KMS-11 (cell line): ENCODE measurements around the gene EFCAB10.

Experiments used
- H2AFZ ChIP-seq: fragments of 200-600 bp; sonication (generic); 2 replicates; pipeline ENCODE4 v1.6.1; 2016; ENCODE audit warnings: antibody characterized with exemption, mixed run types, low read depth
- H3K27ac ChIP-seq: fragments of 200-600 bp; sonication (generic); 2 replicates; pipeline ENCODE4 v1.6.1; 2016; ENCODE audit warnings: mild to moderate bottlenecking, mixed run types
- H3K27me3 ChIP-seq: fragments of 200-600 bp; sonication (generic); 2 replicates; pipeline ENCODE4 v1.6.1; 2017; ENCODE audit warnings: mild to moderate bottlenecking, low read depth, mixed run types, moderate library complexity; ENCODE audit not compliant: insufficient read depth
- H3K36me3 ChIP-seq: fragments of 200-600 bp; sonication (generic); 2 replicates; pipeline ENCODE4 v1.6.1; 2017; ENCODE audit warnings: mild to moderate bottlenecking, mixed run types; ENCODE audit not compliant: insufficient read depth
- H3K4me1 ChIP-seq: fragments of 200-600 bp; sonication (generic); 2 replicates; pipeline ENCODE4 v1.6.1; 2016; ENCODE audit warnings: mild to moderate bottlenecking, low read depth, mixed run types; ENCODE audit not compliant: poor library complexity, severe bottlenecking
- H3K4me2 ChIP-seq: fragments of 200-600 bp; sonication (generic); 2 replicates; pipeline ENCODE4 v1.7.0; 2016; ENCODE audit warnings: mild to moderate bottlenecking, mixed run types
- H3K4me3 ChIP-seq: fragments of 200-600 bp; sonication (generic); IDR thresholded peaks from 2 replicates; pipeline ENCODE4 v1.6.1; 2017; ENCODE audit warnings: low read depth, low read length, mixed read lengths; ENCODE audit not compliant: insufficient read depth
- H3K79me2 ChIP-seq: fragments of 200-600 bp; sonication (generic); 2 replicates; pipeline ENCODE4 v1.6.1; 2016; ENCODE audit warnings: low read depth, mixed run types; ENCODE audit not compliant: insufficient read depth
- H3K9ac ChIP-seq: fragments of 200-600 bp; sonication (generic); 2 replicates; pipeline ENCODE4 v1.6.1; 2016; ENCODE audit warnings: mild to moderate bottlenecking, mixed run types
- H4K20me1 ChIP-seq: fragments of 200-600 bp; sonication (generic); 2 replicates; pipeline ENCODE4 v1.6.1; 2016; ENCODE audit warnings: mild to moderate bottlenecking, mixed run types; ENCODE audit not compliant: insufficient read depth
- TF ChIP-seq, protein P1 (sequence below): fragments of 200-600 bp; sonication (generic); conservative IDR thresholded peaks from 2 replicates; pipeline ENCODE4 v1.6.1; 2017; ENCODE audit warnings: low read depth, mild to moderate bottlenecking, antibody characterized with exemption, low read length, moderate library complexity, mixed read lengths

The EFCAB10 gene

DNA sequence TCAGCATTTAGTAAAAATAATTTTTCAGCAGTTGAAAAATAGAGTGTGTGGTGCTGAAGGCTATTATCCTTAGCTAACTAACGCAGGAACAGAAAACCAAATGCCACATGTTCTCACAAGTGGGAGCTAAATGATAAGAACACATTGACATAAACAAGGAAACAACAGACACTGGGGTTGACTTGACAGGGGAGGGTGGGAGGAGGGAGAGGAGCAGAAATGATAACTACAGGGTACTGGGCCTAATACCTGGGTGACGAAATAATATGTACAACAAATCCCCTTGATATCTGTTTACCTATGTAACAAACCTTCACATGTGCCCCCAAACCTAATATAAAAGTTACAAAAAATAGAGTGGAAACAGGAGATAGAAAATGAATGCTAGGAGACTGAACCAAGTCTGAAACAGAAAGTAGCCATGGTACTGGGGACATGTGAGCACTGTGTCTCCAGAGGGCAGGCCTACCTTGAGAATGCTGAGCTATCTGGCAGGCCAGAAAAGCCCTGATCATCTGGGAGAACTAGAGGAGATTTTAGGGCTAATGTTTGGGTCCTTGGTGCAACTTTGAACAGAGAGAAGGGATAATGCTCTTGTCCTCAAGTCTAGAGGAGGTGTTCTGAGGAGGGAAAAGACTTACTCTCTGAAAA lies 4.7 kb upstream of the EFCAB10 start:
- peak overlapping the region; percentile 70 for H2AFZ ChIP-seq
- H4K20me1 ChIP-seq, result no peaks in the 10 kb centered on the region
- peak overlapping the region; percentile 37; the same call in 1 of the 2 replicates for H3K9ac ChIP-seq
- no peak overlapping the region for H3K4me3 ChIP-seq
- no peaks in the 10 kb centered on the region for H3K79me2 ChIP-seq
- peak overlapping the region; percentile 45; the same call in 1 of the 2 replicates for H3K4me2 ChIP-seq
- no peaks in the 10 kb centered on the region for H3K36me3 ChIP-seq
- H3K27ac ChIP-seq, result peak overlapping the region; percentile 61
- no peaks in the 10 kb centered on the region for H3K27me3 ChIP-seq
- TF ChIP-seq, protein P1, sequence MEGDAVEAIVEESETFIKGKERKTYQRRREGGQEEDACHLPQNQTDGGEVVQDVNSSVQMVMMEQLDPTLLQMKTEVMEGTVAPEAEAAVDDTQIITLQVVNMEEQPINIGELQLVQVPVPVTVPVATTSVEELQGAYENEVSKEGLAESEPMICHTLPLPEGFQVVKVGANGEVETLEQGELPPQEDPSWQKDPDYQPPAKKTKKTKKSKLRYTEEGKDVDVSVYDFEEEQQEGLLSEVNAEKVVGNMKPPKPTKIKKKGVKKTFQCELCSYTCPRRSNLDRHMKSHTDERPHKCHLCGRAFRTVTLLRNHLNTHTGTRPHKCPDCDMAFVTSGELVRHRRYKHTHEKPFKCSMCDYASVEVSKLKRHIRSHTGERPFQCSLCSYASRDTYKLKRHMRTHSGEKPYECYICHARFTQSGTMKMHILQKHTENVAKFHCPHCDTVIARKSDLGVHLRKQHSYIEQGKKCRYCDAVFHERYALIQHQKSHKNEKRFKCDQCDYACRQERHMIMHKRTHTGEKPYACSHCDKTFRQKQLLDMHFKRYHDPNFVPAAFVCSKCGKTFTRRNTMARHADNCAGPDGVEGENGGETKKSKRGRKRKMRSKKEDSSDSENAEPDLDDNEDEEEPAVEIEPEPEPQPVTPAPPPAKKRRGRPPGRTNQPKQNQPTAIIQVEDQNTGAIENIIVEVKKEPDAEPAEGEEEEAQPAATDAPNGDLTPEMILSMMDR, result 0 out of 2 replicates have a peak, but pooled peaks have one; percentile 15
- H3K4me1 ChIP-seq, result peaks cover 60% of the 10 kb centered on the region

DNA sequence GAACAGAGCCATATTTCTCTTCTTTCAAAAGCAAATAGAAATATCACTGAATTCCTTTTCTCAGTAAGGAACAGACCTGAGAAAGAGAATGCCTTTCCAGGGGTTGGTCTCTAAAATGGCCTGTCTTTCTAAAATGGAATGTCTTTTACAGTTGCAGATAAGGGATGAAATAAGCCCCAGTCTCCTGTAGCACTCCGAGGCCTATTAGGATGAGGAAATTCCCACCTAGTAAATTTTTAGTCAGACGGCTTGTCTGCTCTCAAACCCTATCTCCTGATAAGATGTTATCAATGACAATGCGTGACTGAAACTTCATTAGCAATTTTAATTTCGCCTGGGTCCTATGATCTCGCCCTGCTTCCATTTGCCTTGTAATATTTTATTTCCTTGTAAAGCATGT lies 2.9 kb upstream of the EFCAB10 start:
- no peak overlapping the region for H3K27ac ChIP-seq
- no peak overlapping the region for H2AFZ ChIP-seq
- H3K4me3 ChIP-seq, result no peak overlapping the region
- peaks cover 42% of the 10 kb centered on the region for H3K4me1 ChIP-seq
- no peaks in the 10 kb centered on the region for H3K79me2 ChIP-seq
- no peak overlapping the region for H3K9ac ChIP-seq
- H3K4me2 ChIP-seq, result no peak overlapping the region
- H3K36me3 ChIP-seq, result no peaks in the 10 kb centered on the region
- TF ChIP-seq, protein P1, result no peak
- no peaks in the 10 kb centered on the region for H3K27me3 ChIP-seq
- H4K20me1 ChIP-seq, result no peaks in the 10 kb centered on the region

DNA sequence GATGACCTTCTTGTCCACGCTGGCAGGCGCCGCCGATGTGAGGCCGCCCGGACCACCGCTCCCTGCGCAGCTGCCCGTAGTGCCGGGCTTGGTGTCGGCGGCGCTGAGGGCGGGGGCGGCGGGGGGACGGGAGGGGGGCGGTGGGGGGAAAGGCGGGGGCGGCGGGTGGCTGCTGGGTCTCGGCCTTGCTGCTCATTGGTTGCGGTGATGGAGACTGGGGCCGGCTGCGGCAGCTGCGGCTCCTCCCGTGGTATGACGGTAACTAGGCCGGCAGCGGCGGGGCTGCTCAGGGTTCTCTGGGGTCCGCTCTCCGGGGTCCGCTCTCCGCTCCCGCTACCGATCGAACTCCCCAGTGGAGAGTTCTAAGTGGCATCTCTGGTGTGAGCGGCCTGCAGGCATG lies 1.8 kb upstream of the EFCAB10 start:
- no peak overlapping the region for H3K4me3 ChIP-seq
- H3K27me3 ChIP-seq, result no peaks in the 10 kb centered on the region
- no peak overlapping the region for H3K9ac ChIP-seq
- H2AFZ ChIP-seq, result no peak overlapping the region
- H3K4me1 ChIP-seq, result peaks cover 31% of the 10 kb centered on the region
- TF ChIP-seq, protein P1, result no peak
- no peaks in the 10 kb centered on the region for H3K79me2 ChIP-seq
- H4K20me1 ChIP-seq, result no peaks in the 10 kb centered on the region
- H3K36me3 ChIP-seq, result no peaks in the 10 kb centered on the region
- H3K27ac ChIP-seq, result no peak overlapping the region
- no peak overlapping the region for H3K4me2 ChIP-seq

DNA sequence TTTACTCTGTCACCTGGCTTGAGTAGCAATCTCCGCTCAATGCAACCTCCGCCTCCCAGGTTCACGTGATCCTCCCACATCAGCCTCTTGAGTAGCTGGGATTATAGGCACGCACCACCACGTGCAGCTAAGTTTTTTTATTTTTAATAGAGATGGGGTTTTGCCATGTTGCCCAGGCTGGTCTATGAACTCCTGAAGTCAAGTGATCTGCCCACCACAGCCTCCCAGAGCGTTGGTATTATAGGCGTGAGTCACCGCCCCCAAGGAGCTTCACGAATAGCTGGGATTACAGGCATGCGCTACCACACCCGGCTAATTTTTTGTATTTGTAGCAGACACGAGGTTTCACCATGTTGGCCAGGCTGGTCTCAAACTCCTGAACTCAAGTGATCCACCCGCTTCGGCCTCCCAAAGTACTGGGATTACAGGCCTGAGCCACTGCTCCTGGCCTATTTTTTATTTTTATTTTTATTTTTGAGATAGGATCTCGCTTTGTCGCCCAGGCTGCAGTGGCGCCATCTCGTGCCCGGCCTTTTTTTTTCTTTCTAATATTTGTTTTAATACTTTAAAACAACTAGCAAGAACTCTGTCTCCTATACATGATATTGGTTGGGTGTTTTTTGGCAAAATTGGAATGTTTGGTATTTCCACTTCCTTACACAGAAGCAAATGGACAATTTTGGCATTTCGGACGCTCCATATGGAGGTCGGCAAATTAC lies 1.1 kb downstream of the EFCAB10 start:
- no peaks in the 10 kb centered on the region for H3K79me2 ChIP-seq
- H3K36me3 ChIP-seq, result no peaks in the 10 kb centered on the region
- TF ChIP-seq, protein P1, result no peak
- no peak overlapping the region for H2AFZ ChIP-seq
- H3K4me1 ChIP-seq, result peaks cover 2% of the 10 kb centered on the region
- no peak overlapping the region for H3K4me3 ChIP-seq
- no peak overlapping the region for H3K4me2 ChIP-seq
- no peak overlapping the region for H3K27ac ChIP-seq
- H3K27me3 ChIP-seq, result no peaks in the 10 kb centered on the region
- no peak overlapping the region for H3K9ac ChIP-seq
- no peaks in the 10 kb centered on the region for H4K20me1 ChIP-seq
